ENCODE results near the gene OR51A2. TPM values are rescaled to one million over a fixed set of nuclear protein-coding genes. Genes with fewer than 3 reads are reported as not detected.

The OR51A2 gene
- total and polyA plus RNA-seq, 2 of the 8 experiments (the other 6 are each of a cell fraction or from before 2014, with no cell fraction given), result not detected

GRCh38 chr11:4994551-4994950 lies 39.0 kb upstream of the OR51A2 start, which contains the start of gene OR51L1:
Gene OR51L1 (plus strand): TSS chr11:4994851. CDS start chr11:4998983, 4,132 bp downstream.
- H3K56ac ChIP-seq (replicated peaks; ENCODE audit: insufficient read length, low read depth, low read length), result no peak within 1 kb of the TSS
- WGBS, 2 experiments (ENCODE audit: extremely low coverage in 1 of 2, insufficient coverage in 1 of 2, insufficient read length in 1 of 2, insufficient replicate concordance in 2 of 2, low coverage in 1 of 2, low lambda C conversion rate in 2 of 2, missing lambda C conversion rate in 1 of 2), result 94% methylated on average over 2 of the region's 2 CpGs; no CpG with 5 or more reads in 1 of the 2 experiments
- H2BK15ac ChIP-seq (ENCODE audit: low read length), result no peak within 1 kb of the TSS
- ChIA-PET POLR2A (ENCODE audit: partially characterized antibody) (no interaction called here), CTCF (ENCODE audit: partially characterized antibody) (no interaction called here)
- no peak for FAIRE-seq
- H3K27ac ChIP-seq (ENCODE audit: low read depth, low read length), result no peak within 1 kb of the TSS
- no peak within 1 kb of the TSS for H4K5ac ChIP-seq (ENCODE audit: insufficient read length, low read depth, low read length)
- H2AK5ac ChIP-seq (ENCODE audit: low read depth, low read length), result no peak within 1 kb of the TSS
- no peak within 1 kb of the TSS for H2AFZ ChIP-seq (ENCODE audit: low read length)
- H4K20me1 ChIP-seq (replicated peaks in 1 of 2; ENCODE audit: control insufficient read depth in 1 of 2, insufficient read depth in 2 of 2, low read length in 2 of 2), result no peaks in the 10 kb centered on the region
- no peak within 1 kb of the TSS for H3K9ac ChIP-seq (replicated peaks in 1 of 4; ENCODE audit: extremely low read depth in 1 of 4, low read depth in 3 of 4, low read length in 3 of 4)
- H3K23me2 ChIP-seq (ENCODE audit: low read depth, low read length), result no peaks in the 10 kb centered on the region
- H2BK12ac ChIP-seq (ENCODE audit: low read depth, low read length), result no peak within 1 kb of the TSS
- H3K14ac ChIP-seq (ENCODE audit: insufficient read length), result no peak within 1 kb of the TSS
- no peak within 1 kb of the TSS for H3K23ac ChIP-seq (ENCODE audit: insufficient read length)
- H2BK120ac ChIP-seq (replicated peaks; ENCODE audit: low read depth, low read length), result no peak within 1 kb of the TSS
- no peak within 1 kb of the TSS for H4K91ac ChIP-seq (replicated peaks; ENCODE audit: insufficient read length, low read length)
- no peak within 1 kb of the TSS for H4K8ac ChIP-seq (ENCODE audit: extremely low read depth, insufficient read depth, low read length)
- no peaks in the 10 kb centered on the region for H3K36me3 ChIP-seq (ENCODE audit: control insufficient read depth in 2 of 4, insufficient read depth in 4 of 4, low read length in 3 of 4)
- H3K9me3 ChIP-seq (ENCODE audit: insufficient read depth in 2 of 2, low read depth in 1 of 2, low read length in 1 of 2), result no peaks in the 10 kb centered on the region
- no peaks in the 10 kb centered on the region for H3K79me2 ChIP-seq (ENCODE audit: control insufficient read depth in 1 of 2, insufficient read depth in 2 of 2, low read length in 2 of 2)
- H3K4me3 ChIP-seq (ENCODE audit: extremely low read depth in 1 of 4, insufficient read depth in 2 of 4, low read depth in 3 of 4, low read length in 4 of 4), result no peak within 1 kb of the TSS
- no peak within 1 kb of the TSS for H2BK5ac ChIP-seq (ENCODE audit: low read depth, low read length)
- no peak within 1 kb of the TSS for H2BK20ac ChIP-seq (ENCODE audit: low read length)
- H3K18ac ChIP-seq (ENCODE audit: extremely low read depth, low read length), result no peak within 1 kb of the TSS
- no peak for DNase-seq (ENCODE audit: low read depth in 1 of 2, low spot score in 2 of 2)
- no peak within 1 kb of the TSS for H3K4ac ChIP-seq (replicated peaks; ENCODE audit: insufficient read length, low read depth, low read length)
- no peaks in the 10 kb centered on the region for H3K79me1 ChIP-seq (ENCODE audit: low read depth, low read length)
- no peak within 1 kb of the TSS for H3K4me2 ChIP-seq (ENCODE audit: insufficient read depth in 1 of 2, low read depth in 2 of 2, low read length in 2 of 2)
- peaks cover 0 to 1% (median 0%) of the 10 kb centered on the region in 4 experiments; a peak in 1 of 7 replicates for H3K27me3 ChIP-seq (replicated peaks in 1 of 4; ENCODE audit: control insufficient read depth in 3 of 4, extremely low read depth in 1 of 4, insufficient read depth in 3 of 4, low read length in 3 of 4)
- no peaks in the 10 kb centered on the region; a peak in 1 of 7 replicates for H3K4me1 ChIP-seq (replicated peaks in 1 of 4; ENCODE audit: control insufficient read depth in 3 of 4, insufficient read depth in 4 of 4, low read length in 3 of 4)
- TF ChIP-seq TAF7 (optimal IDR thresholded peaks at IDR 0.05; ENCODE audit: borderline replicate concordance, low read depth, low read length), result no peak
- TF ChIP-seq ATF3 (IDR thresholded peaks at IDR 0.05; ENCODE audit: insufficient read depth, low read depth, low read length), result no peak
- TF ChIP-seq JUND (IDR thresholded peaks at IDR 0.05; ENCODE audit: low read length), result no peak
- TF ChIP-seq BCL11A (IDR thresholded peaks at IDR 0.05; ENCODE audit: low read depth in 2 of 2, low read length in 2 of 2), result no peak
- no peak for TF ChIP-seq HDAC2 (IDR thresholded peaks at IDR 0.05; ENCODE audit: borderline replicate concordance in 1 of 2, low read depth in 2 of 2, low read length in 2 of 2)
- no peak for TF ChIP-seq RBBP5 (IDR thresholded peaks at IDR 0.05; ENCODE audit: borderline replicate concordance, low read depth, low read length)
- TF ChIP-seq CHD1 (IDR thresholded peaks at IDR 0.05; ENCODE audit: low read depth, low read length), result no peak
- TF ChIP-seq KDM1A (IDR thresholded peaks at IDR 0.05; ENCODE audit: borderline replicate concordance, low read length), result no peak
- no peak for TF ChIP-seq RXRA (IDR thresholded peaks at IDR 0.05; ENCODE audit: insufficient read depth, low read depth, low read length)
- no peak for TF ChIP-seq USF2 (IDR thresholded peaks at IDR 0.05; ENCODE audit: low read length)
